ENCODE measurements around the gene RLN2.

RLN2 gene

DNA sequence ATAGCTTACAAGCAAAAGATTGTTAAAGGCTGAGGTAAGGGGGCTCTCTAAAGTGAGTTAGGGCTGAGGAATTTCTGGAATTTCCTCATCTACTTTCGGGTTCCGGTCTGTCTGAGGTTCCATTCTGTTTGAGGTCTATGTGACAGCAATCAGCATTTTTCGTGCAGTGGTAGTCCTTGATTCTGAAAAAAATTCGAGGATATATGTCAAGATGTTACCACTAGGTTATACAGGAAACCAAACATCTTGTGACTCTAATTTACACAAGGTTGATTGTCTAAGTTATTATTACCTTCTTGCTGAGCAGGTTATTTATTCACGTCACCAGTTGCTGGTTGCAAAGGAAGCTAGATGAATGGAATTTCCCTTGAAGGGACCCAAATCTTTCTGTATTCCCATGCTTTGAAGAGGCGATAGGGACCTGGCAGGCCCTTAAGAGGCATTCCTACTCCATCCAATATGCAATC lies 35.2 kb downstream of the RLN2 start:
- no peak for DNase-seq (ENCODE audit: low read depth)

DNA sequence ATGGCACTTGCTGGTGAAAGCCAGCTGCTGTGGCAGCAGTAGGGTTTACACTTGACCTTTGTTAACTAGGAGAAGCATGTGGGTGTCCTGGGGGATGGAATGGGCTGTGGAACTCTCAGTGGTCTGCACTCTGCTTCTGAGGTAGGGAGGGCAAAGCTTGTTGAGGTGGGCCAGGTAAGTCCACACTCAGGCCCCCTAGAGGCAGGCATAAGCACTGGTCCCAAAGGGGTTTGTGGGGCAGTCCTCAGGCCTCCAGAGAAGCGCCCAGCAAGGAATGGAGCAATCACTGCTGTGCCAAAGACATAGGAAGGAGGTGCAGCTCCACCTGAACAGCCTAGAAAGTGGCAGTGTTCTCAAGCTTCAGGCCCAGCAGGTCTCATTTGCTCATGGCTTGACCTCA lies 38.6 kb downstream of the RLN2 start:
- DNase-seq (ENCODE audit: low read depth): no peak

DNA sequence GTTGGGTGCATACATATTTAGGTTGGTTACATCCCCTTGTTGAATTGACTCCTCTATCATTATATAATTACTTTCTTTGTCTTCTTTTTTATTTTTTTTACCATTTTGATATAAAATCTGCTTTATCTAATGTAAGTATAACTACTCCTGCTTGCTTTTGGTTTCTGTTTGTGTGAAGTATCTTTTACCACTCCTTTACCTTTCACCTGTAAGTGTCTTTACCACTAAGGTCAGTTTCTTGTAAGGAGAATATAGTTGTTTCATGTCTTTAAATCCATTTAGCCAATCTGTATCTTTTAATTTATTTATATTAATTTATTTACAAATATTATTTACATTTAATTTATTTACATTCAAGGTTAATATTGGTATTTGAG lies 40.3 kb downstream of the RLN2 start:
- DNase-seq (ENCODE audit: low read depth): no peak

DNA sequence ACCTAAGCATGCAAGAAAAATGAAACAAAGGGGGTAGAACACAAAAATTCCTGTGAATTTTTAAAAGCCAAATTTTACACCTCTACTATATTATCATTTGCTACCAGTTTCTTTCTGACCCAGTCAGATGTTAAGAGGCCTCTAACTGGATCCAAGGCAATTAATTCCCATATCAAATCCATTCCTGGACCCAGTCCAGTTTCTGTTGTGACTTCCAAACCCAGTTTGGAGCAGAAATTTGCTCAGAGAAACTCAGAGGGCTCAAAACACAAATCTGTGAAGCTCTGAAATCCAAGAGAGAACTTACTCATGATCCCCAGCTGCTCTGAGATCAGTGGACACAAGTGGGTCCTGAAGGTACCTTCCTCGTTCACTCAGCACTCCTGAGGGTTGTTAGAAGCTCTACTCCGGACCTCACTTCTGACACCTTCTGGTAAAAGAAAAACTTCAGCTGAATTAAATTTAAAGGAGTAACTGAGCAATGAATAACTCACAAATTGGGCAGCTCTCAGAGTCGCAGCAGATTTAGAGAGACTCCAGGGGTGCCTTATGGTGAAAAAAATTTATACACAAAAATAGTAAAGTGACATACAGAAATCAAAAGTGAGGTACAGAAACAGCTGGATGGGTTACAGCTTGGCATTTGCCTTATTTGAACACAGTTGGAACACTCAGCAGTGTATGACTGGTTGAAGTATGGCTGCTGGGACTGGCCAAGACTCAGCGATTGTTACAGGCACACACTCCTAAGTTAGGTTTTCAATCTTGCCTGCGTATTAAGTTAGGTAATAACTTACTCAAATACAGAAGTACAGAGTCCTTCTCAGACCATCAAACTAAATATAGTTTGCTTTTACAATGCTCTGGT lies 40.9 kb downstream of the RLN2 start:
- DNase-seq (ENCODE audit: low read depth): no peak
